ENCODE data around the gene COMMD9. TPM values are rescaled to one million over a fixed set of nuclear protein-coding genes. Genes with fewer than 3 reads are reported as not detected.

COMMD9 gene
- total RNA-seq, 4 donors from 2014 or later, result 38.0 to 74.6 (median 45.4) TPM

GRCh38 chr11:36264011-36264972 lies 24.9 kb downstream of the COMMD9 start:
- TF ChIP-seq CTCF (IDR thresholded peaks at IDR 0.05; ENCODE audit: low read depth), result no peak

GRCh38 chr11:36261094-36261493 lies 28.1 kb downstream of the COMMD9 start:
- TF ChIP-seq CTCF (IDR thresholded peaks at IDR 0.05; ENCODE audit: low read depth), result no peak

- no peak for TF ChIP-seq CTCF (IDR thresholded peaks at IDR 0.05; ENCODE audit: low read depth)
Observed at GRCh38 chr11:36258730-36259360, 30.4 kb downstream of the COMMD9 start.

- no peak for TF ChIP-seq CTCF (IDR thresholded peaks at IDR 0.05; ENCODE audit: low read depth)
Observed at GRCh38 chr11:36257351-36257750, 31.9 kb downstream of the COMMD9 start.

- TF ChIP-seq CTCF (IDR thresholded peaks at IDR 0.05; ENCODE audit: low read depth), result no peak
Observed at GRCh38 chr11:36254713-36255112, 34.5 kb downstream of the COMMD9 start.

- TF ChIP-seq CTCF (IDR thresholded peaks at IDR 0.05; ENCODE audit: low read depth), result no peak
Observed at GRCh38 chr11:36253238-36253637, 36.0 kb downstream of the COMMD9 start.

- TF ChIP-seq CTCF (IDR thresholded peaks at IDR 0.05; ENCODE audit: low read depth), result no peak
Observed at GRCh38 chr11:36251823-36252222, 37.4 kb downstream of the COMMD9 start.
